ENCODE results near the gene SGCA. TPM values are rescaled to one million over a fixed set of nuclear protein-coding genes. Genes with fewer than 3 reads are reported as not detected.
A peak's percentile ranks its signal among the peaks of the same experiment; 100 is the strongest.

SGCA gene
- total RNA-seq, 2 donors from 2014 or later = 0.31 to 4.7 TPM

GRCh38 chr17:50162466-50163254 lies 3.1 kb upstream of the SGCA start:
- intact Hi-C loops (cut with DNase I, micrococcal nuclease) = no loop called here
- no peak for DNase-seq
- no peak for ATAC-seq

GRCh38 chr17:50163843-50164696 lies 1.7 kb upstream of the SGCA start:
- ATAC-seq (no peak), DNase-seq (no peak)
- intact Hi-C loops (cut with DNase I, micrococcal nuclease) = no loop called here

GRCh38 chr17:50164697-50164988 lies 1.2 kb upstream of the SGCA start:
- DNase-seq (no peak), ATAC-seq (no peak)
- intact Hi-C loops (cut with DNase I, micrococcal nuclease) = no loop called here

- ATAC-seq = no peak
- no peak for DNase-seq
Observed at GRCh38 chr17:50165066-50165465, 739 bp upstream of the SGCA start.

GRCh38 chr17:50165466-50165865 lies 339 bp upstream of the SGCA start:
- intact Hi-C loops (cut with DNase I, micrococcal nuclease) = no loop called here
- DNase-seq = no peak
- no peak for ATAC-seq

More at GRCh38 chr17:50165066-50165465, 739 bp upstream of the SGCA start:
- intact Hi-C loops (cut with DNase I, micrococcal nuclease) = no loop called here

- intact Hi-C loops (cut with DNase I, micrococcal nuclease) = no loop called here
- DNase-seq (no peak), ATAC-seq (no peak)
Observed at GRCh38 chr17:50166518-50167181, 845 bp downstream of the SGCA start.

GRCh38 chr17:50167371-50167770 lies 1.6 kb downstream of the SGCA start:
- ATAC-seq (no peak), DNase-seq (no peak)
- intact Hi-C loops (cut with DNase I, micrococcal nuclease) = no loop called here

- DNase-seq (no peak), ATAC-seq (no peak)
- intact Hi-C loops (cut with DNase I, micrococcal nuclease) = no loop called here
Observed at GRCh38 chr17:50168319-50168718, 2.5 kb downstream of the SGCA start.

- intact Hi-C loops (cut with DNase I, micrococcal nuclease) = no loop called here
- peak; percentile 70 for ATAC-seq
- peak in 1 of 2 donors; percentile 47 for DNase-seq
Observed at GRCh38 chr17:50169121-50169764, 3.4 kb downstream of the SGCA start.

- no peak for ATAC-seq
- intact Hi-C loops (cut with DNase I, micrococcal nuclease) = loop anchor here in 1 of 2 donors (10.0 kb wide), 1 partner anchor 55 kb away; no protein-coding TSS in a partner anchor
- no peak for DNase-seq
Observed at GRCh38 chr17:50169881-50170459, 4.2 kb downstream of the SGCA start.

- intact Hi-C loops (cut with DNase I, micrococcal nuclease) = loop anchor here in 1 of 2 donors (10.0 kb wide), 1 partner anchor 56 kb away; no protein-coding TSS in a partner anchor
- DNase-seq (no peak), ATAC-seq (no peak)
Observed at GRCh38 chr17:50170662-50171370, 5.0 kb downstream of the SGCA start.

- intact Hi-C loops (cut with DNase I, micrococcal nuclease) = loop anchor here in 1 of 2 donors (10.0 kb wide), 1 partner anchor 57 kb away; no protein-coding TSS in a partner anchor
- DNase-seq (no peak), ATAC-seq (no peak)
Observed at GRCh38 chr17:50171371-50172071, 5.7 kb downstream of the SGCA start.

GRCh38 chr17:50172130-50172529 lies 6.3 kb downstream of the SGCA start:
- ATAC-seq = no peak
- DNase-seq = no peak
- intact Hi-C loops (cut with DNase I, micrococcal nuclease) = loop anchor here in 1 of 2 donors (10.0 kb wide), 1 partner anchor 57 kb away; no protein-coding TSS in a partner anchor

- ATAC-seq (no peak), DNase-seq (no peak)
- intact Hi-C loops (cut with DNase I, micrococcal nuclease) = loop anchor here in 1 of 2 donors (10.0 kb wide), 1 partner anchor 58 kb away; no protein-coding TSS in a partner anchor
Observed at GRCh38 chr17:50172936-50173334, 7.1 kb downstream of the SGCA start.

- intact Hi-C loops (cut with DNase I, micrococcal nuclease) = loop anchor here in 1 of 2 donors (10.0 kb wide), 1 partner anchor 59 kb away; no protein-coding TSS in a partner anchor
- ATAC-seq (no peak), DNase-seq (no peak)
Observed at GRCh38 chr17:50173335-50173941, 7.6 kb downstream of the SGCA start.

GRCh38 chr17:50174444-50174843 lies 8.6 kb downstream of the SGCA start:
- intact Hi-C loops (cut with DNase I, micrococcal nuclease) = loop anchor here in 1 of 2 donors (10.0 kb wide), 1 partner anchor 60 kb away; no protein-coding TSS in a partner anchor

More at GRCh38 chr17:50174444-50174843, 8.6 kb downstream of the SGCA start:
- DNase-seq (no peak), ATAC-seq (no peak)

Measured in left colon (tissue), 2 donors.